GM21786 (cell line): ENCODE results near the gene DCTD.

Experiments
- ATAC-seq: cut with Tn5 transposase; IDR thresholded peaks from one replicate; pipeline ENCODE4 v1.9.1; 2021; ENCODE audit not compliant: unreplicated experiment

DCTD gene

DNA sequence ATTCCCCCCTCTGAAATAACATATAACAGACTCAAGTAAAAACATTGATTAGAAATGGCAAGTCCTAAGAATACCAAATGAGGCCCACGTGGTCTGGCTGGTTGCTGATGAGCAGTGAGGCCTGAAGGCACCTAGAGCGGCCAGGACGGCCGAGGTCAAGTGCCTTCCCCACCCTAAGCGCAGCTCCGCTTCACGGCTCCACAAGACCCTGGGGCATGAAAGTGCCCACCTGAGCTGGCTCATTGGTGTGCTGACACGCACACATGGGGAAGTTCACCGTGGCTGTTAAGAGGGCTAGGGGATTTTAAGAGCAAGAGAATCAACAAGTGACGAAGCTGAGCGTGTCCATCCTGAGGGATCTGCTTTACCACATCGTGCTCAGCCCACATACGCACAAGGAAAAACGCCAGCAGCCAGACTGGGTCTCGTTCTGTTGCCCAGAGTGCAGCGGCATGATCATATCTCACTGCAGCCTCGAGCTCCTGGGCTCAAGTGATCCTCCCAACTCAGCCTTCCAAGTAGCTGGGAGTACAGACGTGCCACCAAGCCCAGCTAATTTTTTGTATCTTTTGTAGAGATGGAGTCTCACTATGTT is 22.4 kb downstream of the DCTD start:
- ATAC-seq: no peak

DNA sequence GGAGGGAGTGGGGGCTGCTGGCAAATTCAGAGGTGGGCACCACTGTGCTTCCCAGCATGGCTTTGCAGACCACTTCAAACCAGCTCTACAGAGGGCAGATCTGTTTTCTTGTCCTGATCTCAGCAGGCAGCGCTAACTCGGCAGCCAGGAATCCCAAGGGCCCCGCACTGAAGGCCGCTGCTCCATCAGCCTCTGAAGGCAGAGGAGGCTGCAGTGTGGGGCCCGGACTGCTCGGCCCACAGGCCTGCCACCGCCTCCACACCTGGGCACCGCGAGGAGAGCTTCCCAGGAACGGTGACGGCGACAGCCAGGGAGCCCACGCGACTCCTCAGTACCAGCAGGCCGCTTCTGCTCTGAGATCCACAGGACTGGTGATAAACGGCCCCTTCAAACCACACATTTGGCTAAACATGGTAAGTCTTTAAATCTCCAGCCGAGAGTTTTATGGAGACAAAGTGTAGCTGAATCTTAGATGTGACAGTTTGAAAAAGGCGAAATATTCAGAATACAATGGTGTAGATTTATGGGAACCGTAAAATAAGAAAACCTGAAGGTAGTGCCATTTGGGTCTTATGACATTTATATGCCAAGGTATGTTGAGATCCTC is 23.6 kb downstream of the DCTD start:
- ATAC-seq: no peak

DNA sequence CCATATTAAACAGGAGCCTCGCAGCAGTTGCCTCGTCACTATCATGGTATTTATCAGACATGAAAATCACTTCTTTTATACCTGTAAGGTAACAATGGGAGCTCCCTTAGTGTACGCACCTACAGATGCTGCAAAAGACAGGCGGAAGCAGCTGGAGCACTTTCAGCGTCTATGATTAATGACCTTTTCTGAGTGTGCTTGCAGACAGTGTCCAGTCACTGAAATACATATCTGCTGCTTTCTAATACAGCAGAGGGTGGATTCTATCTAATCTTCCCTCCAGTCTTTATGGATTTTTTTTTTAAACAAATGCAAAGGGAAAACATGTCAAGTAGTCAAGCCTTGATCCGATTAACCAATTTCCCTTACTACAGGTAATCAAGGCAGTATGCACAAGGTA is 24.1 kb downstream of the DCTD start:
- no peak for ATAC-seq

DNA sequence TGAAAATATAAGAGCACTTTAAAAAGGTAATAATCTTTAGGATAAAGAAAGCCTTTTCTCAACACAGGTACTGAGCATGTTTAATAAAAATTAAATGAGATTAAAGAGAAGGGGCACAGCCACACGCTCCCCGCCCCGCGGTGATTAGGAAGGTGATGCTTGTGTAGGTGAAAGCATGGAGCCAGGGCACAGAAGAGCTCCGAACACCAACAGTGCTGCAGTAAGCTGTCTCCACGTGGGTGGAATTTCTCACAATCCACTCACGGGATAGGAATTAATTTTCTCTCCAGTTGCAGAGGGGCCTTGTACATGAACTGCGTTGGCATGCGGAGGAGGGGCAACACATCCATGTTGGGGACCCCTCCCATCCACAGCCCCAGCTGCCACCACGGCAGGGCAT is 27.0 kb downstream of the DCTD start:
- ATAC-seq: no peak

DNA sequence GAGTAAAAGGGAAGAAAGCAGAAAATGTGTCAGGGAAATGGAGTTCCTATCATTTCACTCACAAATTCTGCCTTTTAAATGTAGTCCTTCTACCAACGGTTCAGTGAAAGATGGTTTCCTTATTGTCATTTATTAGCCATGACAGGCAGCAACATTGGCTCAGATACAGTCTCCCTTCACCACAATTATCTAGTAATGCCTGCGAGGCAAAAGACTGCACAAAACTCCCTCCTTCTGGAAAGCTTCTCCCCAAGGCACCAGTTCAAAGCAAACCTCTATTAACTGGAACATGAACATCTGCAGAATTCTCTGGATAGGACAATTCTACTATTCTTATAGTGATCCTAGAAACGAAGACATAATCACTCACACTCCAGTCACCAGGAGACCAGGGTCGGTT is 28.3 kb downstream of the DCTD start:
- no peak for ATAC-seq

DNA sequence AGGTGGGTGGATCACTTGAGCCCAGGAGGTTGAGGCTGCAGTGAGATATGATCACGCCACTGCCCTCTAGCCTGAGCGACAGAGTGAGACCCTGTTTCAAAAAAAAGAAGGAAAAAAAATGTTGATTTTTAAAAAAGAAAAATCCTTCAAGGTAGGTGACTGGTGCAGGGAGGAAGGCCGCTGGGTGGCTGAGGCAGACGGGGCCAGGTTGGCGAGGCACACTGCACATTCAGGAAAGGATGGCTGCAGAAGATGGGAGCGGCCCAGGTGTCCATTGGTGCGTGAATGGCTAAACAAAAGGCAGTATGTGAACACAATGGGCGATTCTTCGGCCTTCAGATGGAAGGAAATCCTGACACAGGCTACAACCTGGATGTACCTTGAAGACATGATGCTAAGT is 30.4 kb downstream of the DCTD start:
- ATAC-seq: no peak

DNA sequence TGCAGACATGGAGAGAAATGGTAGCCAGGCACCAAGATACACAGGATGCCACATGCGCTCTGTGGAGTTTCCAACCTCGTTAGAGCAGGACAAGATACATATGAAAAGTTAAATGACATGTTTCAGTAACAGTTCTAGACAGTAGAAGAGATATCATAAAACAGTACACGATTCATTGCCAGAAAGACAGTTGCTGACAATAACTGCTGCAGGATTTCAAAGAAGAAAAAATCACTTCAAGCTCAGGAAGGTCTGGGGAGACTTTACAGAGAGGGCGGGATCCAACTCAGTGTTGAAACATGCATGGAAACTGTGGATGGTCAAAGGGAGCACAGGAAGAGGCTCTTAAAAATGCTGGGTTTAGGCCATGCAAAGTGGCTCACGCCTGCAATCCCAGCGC is 31.0 kb downstream of the DCTD start:
- no peak for ATAC-seq

DNA sequence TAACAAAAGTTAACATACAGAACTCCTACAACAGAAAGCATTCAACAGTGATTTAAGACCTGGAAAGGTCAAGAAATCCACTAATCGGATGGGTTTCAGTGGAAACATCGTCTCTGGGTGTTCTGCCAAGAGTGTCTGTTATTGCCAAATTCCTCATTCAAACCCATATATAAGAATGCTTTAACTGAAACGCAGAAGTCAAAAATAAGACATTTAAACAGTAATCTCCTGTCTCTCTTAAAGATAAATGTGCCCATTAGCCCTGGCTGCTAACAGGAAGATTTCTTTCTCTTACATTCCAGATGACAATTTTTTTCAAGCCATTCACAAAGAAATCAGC is 31.5 kb downstream of the DCTD start:
- ATAC-seq: no peak

DNA sequence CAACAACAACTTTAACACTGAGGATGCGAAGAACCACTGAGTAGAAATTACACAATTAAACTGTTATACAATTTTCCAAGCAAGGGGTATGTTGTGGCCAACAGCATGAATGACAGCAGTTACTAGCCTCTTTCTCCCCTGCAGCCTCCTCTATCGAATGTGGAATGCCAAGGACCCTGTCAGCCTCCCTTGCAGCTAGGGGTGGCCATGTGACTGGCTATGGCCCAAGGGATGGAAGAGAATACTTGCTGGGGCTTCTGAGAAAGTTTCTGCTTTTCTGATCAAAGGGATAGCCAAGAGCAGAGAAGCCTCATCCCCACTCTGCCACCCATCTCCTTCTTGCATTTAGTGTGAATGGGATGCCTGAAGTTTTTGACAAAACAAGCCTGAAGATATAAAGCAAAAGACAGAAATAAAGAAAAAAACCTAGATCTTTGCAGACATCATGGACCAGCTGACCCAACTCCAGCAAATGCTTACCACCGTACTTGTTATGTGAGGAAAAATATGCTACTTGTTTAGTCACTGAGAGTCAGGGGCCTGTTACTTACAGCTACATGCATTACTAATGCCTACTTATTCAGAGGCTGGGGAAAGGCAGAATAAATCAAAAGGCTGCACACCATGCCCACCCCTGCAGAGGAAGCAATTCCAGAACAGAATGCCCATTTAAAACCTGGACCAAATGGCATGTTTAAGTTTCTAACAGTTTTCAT is 32.0 kb downstream of the DCTD start:
- no peak for ATAC-seq

DNA sequence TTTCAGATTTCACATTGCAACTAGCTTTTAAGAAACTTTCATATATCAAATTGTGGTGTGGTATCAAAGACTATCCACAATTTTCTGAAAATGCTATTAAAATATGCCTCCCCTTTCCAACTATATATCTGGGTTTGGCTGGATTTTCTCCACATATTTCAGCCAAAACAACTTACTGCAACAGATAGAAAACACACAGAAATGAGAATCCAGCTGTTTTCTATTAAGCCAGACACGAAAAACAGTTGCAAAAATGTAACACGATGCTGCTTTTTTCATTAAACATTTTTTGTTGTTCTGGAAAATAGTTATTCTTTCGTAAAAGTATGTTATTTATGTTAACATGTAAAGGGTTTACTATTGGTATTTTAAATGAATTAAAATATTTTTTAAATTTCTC is 33.1 kb downstream of the DCTD start:
- no peak for ATAC-seq

DNA sequence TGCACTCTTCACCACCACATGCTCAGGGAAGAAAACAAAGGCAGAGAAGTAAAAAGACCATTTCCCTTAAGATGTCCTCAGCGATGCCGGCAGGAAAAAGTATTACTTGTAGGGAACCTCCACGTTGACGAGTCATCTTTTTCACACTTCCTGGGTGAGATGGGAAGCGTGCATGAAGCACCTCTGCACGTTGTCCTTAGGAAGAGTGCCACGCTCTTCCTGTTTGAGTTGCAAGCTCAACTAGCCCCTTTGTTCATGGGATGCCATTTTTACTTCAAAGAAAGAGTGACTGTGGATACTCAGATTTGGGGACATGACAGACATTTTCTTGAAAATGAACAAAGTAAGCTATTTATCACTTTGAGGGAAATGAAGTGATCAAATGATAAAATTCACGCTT is 33.8 kb downstream of the DCTD start:
- no peak for ATAC-seq

DNA sequence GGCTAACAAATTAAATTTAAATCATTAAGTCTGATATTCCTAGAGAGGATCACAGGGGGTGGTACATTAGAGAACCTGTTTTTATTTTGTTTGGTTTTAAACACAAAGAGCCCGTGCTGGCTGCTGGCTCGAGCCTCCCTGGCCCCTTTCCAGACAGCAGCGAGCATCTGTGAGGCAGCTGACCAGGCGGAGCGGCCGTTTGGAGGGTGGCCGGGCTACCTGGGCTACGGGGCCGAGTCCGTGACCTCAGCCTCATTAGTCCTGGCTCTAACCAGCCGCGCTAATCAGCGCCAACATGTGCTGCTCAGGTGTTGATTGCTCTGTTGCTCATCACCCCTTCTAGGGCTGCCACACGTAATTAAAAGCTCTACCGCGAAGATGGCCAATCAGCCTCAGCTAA is 35.3 kb downstream of the DCTD start:
- ATAC-seq: no peak

DNA sequence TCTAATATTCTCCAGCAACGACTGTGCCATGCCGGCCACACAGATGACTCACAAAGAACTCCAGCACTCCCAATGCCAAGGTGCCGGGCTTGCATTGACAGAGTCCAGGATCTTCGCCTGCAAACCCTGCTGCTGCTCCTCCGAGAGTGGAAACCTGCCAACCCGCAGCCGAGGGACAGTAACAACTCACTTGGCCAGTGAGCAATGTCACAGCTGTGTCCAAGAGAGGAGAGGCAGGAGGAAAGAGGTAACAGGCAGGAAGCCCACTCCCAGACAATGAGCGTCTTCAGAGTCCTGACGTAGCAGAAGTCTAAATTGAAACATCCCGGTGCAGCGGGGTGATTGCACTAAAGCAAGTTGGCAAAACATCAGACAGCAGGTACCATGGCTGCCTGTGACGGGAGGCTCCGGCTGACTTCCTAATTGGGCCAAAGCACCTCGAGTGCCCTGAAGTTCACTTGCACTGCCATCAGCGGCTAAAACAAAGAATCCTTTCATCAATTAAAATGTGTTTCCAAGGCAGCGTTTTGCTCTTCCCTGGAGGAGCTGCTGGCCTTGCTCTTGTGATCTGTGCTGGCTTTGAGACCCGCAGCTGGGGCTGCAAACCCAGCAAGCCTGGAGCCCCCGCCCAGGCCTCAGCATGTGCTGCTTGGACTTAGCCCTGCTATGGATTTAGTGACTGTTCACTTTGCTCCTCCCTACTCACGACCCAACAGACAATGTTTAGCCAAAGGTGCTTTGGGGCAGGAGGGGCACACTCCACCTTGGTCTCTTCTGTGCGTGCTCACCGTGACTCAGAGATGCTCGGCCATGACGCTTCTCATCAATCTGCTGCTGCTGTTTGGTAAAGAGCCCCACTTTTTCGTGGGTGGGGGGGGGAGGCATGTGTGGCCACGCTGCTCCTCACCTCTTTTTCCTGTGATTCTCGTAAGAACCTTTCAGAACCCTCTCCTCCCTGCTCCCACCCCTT is 36.5 kb downstream of the DCTD start:
- ATAC-seq: no peak

DNA sequence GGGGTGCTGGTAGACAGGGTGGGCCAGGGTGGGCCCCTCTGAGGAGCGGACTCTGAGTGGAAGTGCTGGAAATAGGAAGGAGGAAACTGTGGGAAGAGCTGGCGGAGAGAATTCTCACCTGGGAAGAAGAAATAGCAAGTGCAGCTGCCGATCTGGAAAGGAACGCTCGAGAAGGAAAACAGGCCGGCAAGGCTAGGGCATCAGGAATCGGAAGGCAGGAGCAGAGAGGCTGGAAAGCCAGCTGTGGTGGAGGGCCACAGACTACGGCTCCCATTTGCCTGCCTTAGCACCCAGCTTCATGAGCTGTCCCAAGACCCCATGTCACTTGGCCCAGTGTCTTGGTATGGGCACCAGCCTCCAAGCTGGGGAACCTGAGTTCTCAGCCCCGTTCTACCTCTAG is 37.3 kb downstream of the DCTD start:
- no peak for ATAC-seq

DNA sequence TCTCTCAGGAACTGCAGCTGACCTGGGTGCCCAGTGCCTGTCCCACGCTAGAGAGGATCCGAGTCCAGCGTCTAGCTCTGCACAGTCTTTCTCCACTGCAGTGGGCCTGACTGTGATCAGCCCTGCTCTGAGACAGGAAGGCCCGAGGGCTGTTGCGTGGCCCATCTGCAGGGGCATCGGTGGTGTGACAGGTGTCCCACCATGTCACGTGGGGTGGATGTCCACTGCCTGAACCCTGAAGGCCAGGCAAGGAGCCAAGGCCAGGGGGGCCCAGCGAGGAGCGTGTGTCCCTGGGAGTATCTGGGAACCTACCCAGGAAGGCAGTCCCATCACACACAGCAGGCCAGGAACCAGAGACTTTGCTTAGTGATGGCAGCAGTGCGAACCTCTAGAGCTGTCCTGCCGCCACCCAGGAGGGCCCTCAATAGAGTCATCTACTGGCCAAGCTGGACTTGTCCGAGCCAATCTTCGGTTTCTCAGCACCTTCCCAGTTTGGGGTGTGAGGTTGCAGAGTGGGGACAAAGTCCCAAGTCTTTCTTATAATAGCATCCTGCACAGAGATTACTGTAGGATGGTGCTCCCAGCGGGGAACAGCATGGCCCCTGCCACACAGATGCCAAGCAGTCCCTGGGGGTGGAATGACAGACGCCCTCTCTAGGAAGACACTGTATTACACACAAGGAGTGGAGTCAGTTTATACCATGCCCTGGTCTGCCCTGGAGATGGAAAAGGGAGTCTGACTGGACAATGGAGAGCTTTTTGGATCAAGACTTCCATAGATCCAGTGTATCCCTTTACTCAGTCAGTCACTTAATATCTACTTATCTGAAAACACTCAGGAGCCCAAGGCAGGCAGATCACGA is 38.3 kb downstream of the DCTD start:
- ATAC-seq: no peak

DNA sequence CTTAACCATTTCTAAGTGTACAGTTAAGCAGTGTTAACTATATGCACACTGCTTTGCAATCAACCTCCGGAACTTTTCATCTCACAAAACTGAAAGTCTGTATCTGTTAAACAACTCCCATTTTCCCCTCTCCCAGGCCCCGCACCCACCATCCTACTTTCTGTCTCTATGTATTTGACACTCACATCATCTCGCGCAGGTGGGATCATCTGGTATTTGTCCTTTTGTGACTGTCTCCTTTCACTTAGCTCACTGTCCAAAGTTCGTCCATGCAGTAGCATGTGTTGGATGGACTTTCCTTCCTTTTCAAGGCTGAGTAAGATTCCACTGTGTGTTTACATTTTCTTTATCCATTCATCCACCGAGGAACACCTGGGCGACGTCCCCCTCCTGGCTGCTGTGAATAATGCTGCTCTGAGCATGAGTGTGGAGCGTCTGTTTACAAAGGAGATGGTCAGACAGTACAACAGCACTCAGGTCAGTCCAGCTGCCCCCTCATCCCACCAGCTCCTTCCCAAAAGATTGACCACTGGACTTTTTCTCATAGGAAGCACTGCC is 39.8 kb downstream of the DCTD start:
- no peak for ATAC-seq

DNA sequence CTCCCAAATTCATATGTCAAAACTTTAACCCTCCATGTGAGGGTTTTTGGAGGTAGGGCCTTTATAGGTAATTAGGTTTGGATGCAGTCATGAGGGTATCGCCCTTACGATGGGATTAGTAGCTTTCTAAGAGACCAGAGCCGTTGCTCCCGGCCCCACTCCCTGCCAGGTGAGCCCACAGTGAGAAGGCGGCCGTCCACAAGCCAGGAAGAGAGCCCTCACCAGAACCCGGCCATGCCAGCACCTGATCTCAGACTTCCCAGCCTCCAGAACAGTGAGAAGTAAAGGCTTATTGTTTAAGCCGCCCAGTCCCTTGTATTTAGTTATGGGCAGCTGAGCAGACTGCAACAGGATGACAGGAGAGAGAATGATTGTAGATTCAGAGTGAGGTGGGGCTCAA is 40.8 kb downstream of the DCTD start:
- ATAC-seq: no peak

DNA sequence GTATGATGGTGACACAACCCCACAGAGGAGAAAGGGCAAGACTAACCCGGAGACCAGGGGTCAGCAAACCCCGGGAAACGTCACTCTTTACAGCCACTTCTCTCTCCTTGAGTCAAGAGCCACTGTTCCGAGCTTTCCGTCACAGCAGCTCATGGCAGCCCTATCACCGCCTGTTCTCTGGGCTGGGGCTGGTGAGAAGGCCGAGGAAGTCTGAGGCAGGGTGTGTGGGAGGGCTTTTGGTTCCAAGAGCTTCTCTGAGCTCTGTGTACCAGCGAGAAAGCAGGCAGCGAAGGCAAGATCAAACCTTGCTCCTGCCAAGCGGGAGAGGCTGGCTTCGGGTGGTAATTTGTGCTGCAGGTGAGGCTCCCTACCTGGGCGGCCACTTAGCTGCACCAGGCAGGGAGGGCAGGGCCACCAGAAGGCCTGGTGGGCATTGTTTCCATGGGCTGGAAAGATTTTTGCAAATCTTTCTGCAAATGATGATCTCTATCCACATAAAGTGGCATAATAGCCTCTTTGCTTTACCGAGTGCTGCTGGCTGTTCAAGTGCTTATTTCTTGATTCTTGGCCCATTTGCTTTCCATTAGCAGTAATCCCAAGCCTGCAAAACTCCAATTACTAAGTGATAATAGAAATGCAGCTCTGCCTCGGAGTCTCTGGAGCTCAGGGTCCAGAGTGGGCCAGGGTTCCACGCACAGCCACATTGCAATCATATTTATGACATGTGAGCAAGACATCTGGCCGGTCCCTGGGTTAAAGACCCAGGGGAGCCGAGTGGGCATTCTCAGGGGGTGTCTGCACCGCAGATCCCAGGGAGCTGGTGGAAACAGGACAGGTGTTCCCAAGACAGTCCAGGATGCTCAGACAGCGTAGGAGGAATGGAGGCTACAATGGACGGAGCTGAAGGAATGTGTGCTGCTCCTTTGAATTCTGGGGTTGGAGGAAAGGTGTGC is 41.5 kb downstream of the DCTD start:
- ATAC-seq: no peak

DNA sequence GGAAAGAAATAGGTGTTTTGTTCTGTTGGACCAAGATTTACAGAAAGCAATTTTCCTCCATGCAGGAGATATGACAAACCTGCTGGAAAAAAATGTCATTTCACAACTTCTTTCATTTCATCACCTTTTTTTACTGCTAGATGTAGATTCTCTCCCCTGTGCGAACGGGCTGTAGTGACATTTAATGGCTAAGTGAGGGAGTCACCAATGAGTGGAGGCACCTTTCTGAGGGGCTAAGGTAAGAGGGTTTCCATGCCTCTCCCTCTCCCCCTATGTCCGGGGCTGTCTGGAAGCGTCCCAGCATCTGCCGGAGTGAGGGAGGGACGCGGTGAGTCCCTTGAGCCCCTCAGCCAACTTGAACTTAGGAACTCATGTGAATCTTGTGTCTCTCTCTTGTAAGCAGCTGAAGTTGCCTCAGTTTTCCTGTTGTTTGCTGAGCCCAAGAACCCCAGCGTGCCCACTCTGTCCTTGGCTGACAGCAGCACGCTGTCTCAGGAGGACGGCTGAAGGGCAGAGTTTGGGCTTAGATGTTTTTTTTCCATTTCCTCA is 42.3 kb downstream of the DCTD start:
- ATAC-seq: no peak
